Naive thymus-derived CD8-positive, alpha-beta T cell (primary cell): ENCODE measurements around the gene PEX11A. TPM values are rescaled to one million over a fixed set of nuclear protein-coding genes. Genes with fewer than 3 reads are reported as not detected.

Experiments
- ATAC-seq, 2 donors: fragments of 150-1000 bp; cut with Tn5 transposase in 1 of 2; sonication (Bioruptor Pico), chemical (Tn5 transposase) in 1 of 2; 1 replicate in 1 of 2; 2 replicates in 1 of 2; pipeline ENCODE4 v1.10.0; 2021; ENCODE audit warnings: mild to moderate bottlenecking in 2 of 2, moderate library complexity in 2 of 2
- POLR2A ChIA-PET: fragments of 350-600 bp; sonication (Branson Sonifier 250); formaldehyde crosslinking; loops from one replicate; lab custom pipeline; 2021; ENCODE audit warnings: antibody characterized with exemption; lab: Charles Lee
- DNase-seq, 10 donors: peaks; one replicate each; pipeline versions ENCODE4 v3.0.0 to v3.0.0-alpha.2; 2020 to 2022
- H3K27ac Mint-ChIP-seq, 10 donors: one replicate each; pipeline ENCODE4 v1.8.0; 2020 to 2022; ENCODE audit warnings: mild to moderate bottlenecking in 10 of 10, mixed read lengths in 10 of 10, moderate library complexity in 4 of 10, inconsistent platforms in 1 of 10
- H3K27me3 Mint-ChIP-seq, 5 donors: one replicate each; pipeline ENCODE4 v1.8.0; 2021 to 2022; ENCODE audit warnings: mixed read lengths in 5 of 5
- H3K36me3 Mint-ChIP-seq, 3 donors: one replicate each; pipeline ENCODE4 v1.8.0; 2020 to 2022; ENCODE audit warnings: mixed read lengths in 3 of 3, mild to moderate bottlenecking in 2 of 3, inconsistent platforms in 1 of 3
- H3K4me1 Mint-ChIP-seq, 4 donors: one replicate each; pipeline ENCODE4 v1.8.0; 2021 to 2022; ENCODE audit warnings: mixed read lengths in 4 of 4
- H3K4me3 Mint-ChIP-seq, 10 donors: one replicate each; pipeline ENCODE4 v1.8.0; 2020 to 2022; ENCODE audit warnings: mild to moderate bottlenecking in 10 of 10, mixed read lengths in 10 of 10, moderate library complexity in 6 of 10, inconsistent platforms in 1 of 10
- H3K9me3 Mint-ChIP-seq, 9 donors: one replicate each; pipeline ENCODE4 v1.8.0; 2020 to 2022; ENCODE audit warnings: mixed read lengths in 9 of 9, mild to moderate bottlenecking in 3 of 9, inconsistent platforms in 1 of 9, moderate library complexity in 1 of 9
- polyA plus RNA-seq, 3 donors: library from polyadenylated mRNA; unstranded; fragments of 300-500 nt; fragmentation: Illumina TruSeq; gene quantifications; one replicate each; pipeline ENCODE4 v1.2.3, GENCODE V29; 2021
- total RNA-seq, 8 experiments: library from RNA in 2 of 8; stranded (reverse) in 2 of 8; gene quantifications; one replicate each; pipeline ENCODE4 v1.2.3 and lab custom pipeline; 2021 to 2026

PEX11A gene
- total and polyA plus RNA-seq, 5 experiments from 2014 or later, result 2.3 to 3.8 (median 2.7) TPM

- POLR2A ChIA-PET, result no interaction called here
- Mint-ChIP-seq H3K27me3 (peaks cover 17 to 63% (median 33%) of the 10 kb centered on the region in 5 donors), H3K27ac (no peak overlapping the region), H3K4me3 (peak overlapping the region in 5 of 10 donors; percentile 20 to 76 (median 57)), H3K9me3 (no peaks in the 10 kb centered on the region), H3K36me3 (no peaks in the 10 kb centered on the region), H3K4me1 (peaks cover 0 to 9% (median 6%) of the 10 kb centered on the region in 4 donors)
- no peak for DNase-seq
- no peak for ATAC-seq
Measured at GRCh38 chr15:89664441-89665350, 25.9 kb downstream of the PEX11A start.

- Mint-ChIP-seq H3K27ac (no peak overlapping the region), H3K36me3 (no peaks in the 10 kb centered on the region), H3K27me3 (peaks cover 19 to 67% (median 33%) of the 10 kb centered on the region in 5 donors), H3K4me1 (peaks cover 0 to 9% (median 6%) of the 10 kb centered on the region in 4 donors), H3K9me3 (no peaks in the 10 kb centered on the region), H3K4me3 (no peak overlapping the region)
- ATAC-seq (no peak), DNase-seq (no peak)
- POLR2A ChIA-PET, result no interaction called here
Measured at GRCh38 chr15:89662893-89663626, 27.5 kb downstream of the PEX11A start.

GRCh38 chr15:89660556-89660955 lies 30.0 kb downstream of the PEX11A start:
- Mint-ChIP-seq H3K4me3 (no peak overlapping the region), H3K27ac (no peak overlapping the region), H3K9me3 (no peaks in the 10 kb centered on the region), H3K27me3 (peaks cover 26 to 56% (median 28%) of the 10 kb centered on the region in 5 donors), H3K4me1 (peaks cover 1 to 15% (median 10%) of the 10 kb centered on the region in 4 donors), H3K36me3 (no peaks in the 10 kb centered on the region)
- POLR2A ChIA-PET, result no interaction called here
- ATAC-seq (no peak), DNase-seq (no peak)

GRCh38 chr15:89659295-89659694 lies 31.3 kb downstream of the PEX11A start:
- POLR2A ChIA-PET, result no interaction called here
- ATAC-seq, result no peak
- H3K27me3 Mint-ChIP-seq, result peaks cover 24 to 60% (median 26%) of the 10 kb centered on the region in 5 donors

GRCh38 chr15:89657686-89658200 lies 32.8 kb downstream of the PEX11A start:
- H3K27ac Mint-ChIP-seq, result no peak overlapping the region

More at GRCh38 chr15:89659295-89659694, 31.3 kb downstream of the PEX11A start:
- no peaks in the 10 kb centered on the region for H3K9me3 Mint-ChIP-seq
- peaks cover 6 to 14% (median 13%) of the 10 kb centered on the region in 4 donors for H3K4me1 Mint-ChIP-seq
- DNase-seq, result no peak
- H3K27ac Mint-ChIP-seq, result no peak overlapping the region
- H3K36me3 Mint-ChIP-seq, result no peaks in the 10 kb centered on the region
- H3K4me3 Mint-ChIP-seq, result no peak overlapping the region

GRCh38 chr15:89656116-89656815 lies 34.3 kb downstream of the PEX11A start:
- ATAC-seq, result no peak
- Mint-ChIP-seq H3K4me1 (peaks cover 7 to 17% (median 15%) of the 10 kb centered on the region in 4 donors), H3K36me3 (no peaks in the 10 kb centered on the region), H3K4me3 (peak overlapping the region in 9 of 10 donors; percentile 72 to 84 (median 78)), H3K27me3 (peaks cover 23 to 71% (median 35%) of the 10 kb centered on the region in 5 donors), H3K9me3 (no peaks in the 10 kb centered on the region), H3K27ac (no peak overlapping the region)
- DNase-seq, result no peak
- POLR2A ChIA-PET, result no interaction called here

More at GRCh38 chr15:89657686-89658200, 32.8 kb downstream of the PEX11A start:
- POLR2A ChIA-PET, result no interaction called here
- no peaks in the 10 kb centered on the region for H3K36me3 Mint-ChIP-seq
- ATAC-seq (no peak), DNase-seq (no peak)
- no peak overlapping the region for H3K4me3 Mint-ChIP-seq
- H3K9me3 Mint-ChIP-seq, result no peaks in the 10 kb centered on the region
- H3K4me1 Mint-ChIP-seq, result peaks cover 7 to 17% (median 15%) of the 10 kb centered on the region in 4 donors
- H3K27me3 Mint-ChIP-seq, result peaks cover 29 to 69% (median 34%) of the 10 kb centered on the region in 5 donors

- H3K4me1 Mint-ChIP-seq, result peaks cover 7 to 17% (median 15%) of the 10 kb centered on the region in 4 donors
- peak within 1 kb of the TSS; percentile 62 to 84 (median 78) for H3K4me3 Mint-ChIP-seq
- ATAC-seq (peak; percentile 44 to 62), DNase-seq (no peak)
- H3K9me3 Mint-ChIP-seq, result no peaks in the 10 kb centered on the region
- peak within 1 kb of the TSS in 2 of 10 donors; percentile 31 to 65 for H3K27ac Mint-ChIP-seq
- POLR2A ChIA-PET, result no interaction called here
- no peaks in the 10 kb centered on the region for H3K36me3 Mint-ChIP-seq
- H3K27me3 Mint-ChIP-seq, result peaks cover 21 to 60% (median 30%) of the 10 kb centered on the region in 5 donors
Measured at GRCh38 chr15:89654847-89655805, 35.4 kb downstream of the PEX11A start, which contains the start of gene KIF7. Gene KIF7, minus strand, starts transcription at chr15:89655467. Its CDS starts 2,537 bp downstream, at chr15:89652930.

GRCh38 chr15:89654301-89654761 lies 36.2 kb downstream of the PEX11A start:
- no peaks in the 10 kb centered on the region for H3K36me3 Mint-ChIP-seq
- POLR2A ChIA-PET, result no interaction called here
- DNase-seq (no peak), ATAC-seq (no peak)
- peak overlapping the region in 2 of 10 donors; percentile 31 to 62 for H3K27ac Mint-ChIP-seq
- peak overlapping the region; percentile 35 to 84 (median 72) for H3K4me3 Mint-ChIP-seq
- no peaks in the 10 kb centered on the region for H3K9me3 Mint-ChIP-seq
- peaks cover 7 to 17% (median 15%) of the 10 kb centered on the region in 4 donors for H3K4me1 Mint-ChIP-seq
- peaks cover 18 to 52% (median 30%) of the 10 kb centered on the region in 5 donors for H3K27me3 Mint-ChIP-seq

GRCh38 chr15:89653578-89653977 lies 37.0 kb downstream of the PEX11A start:
- ATAC-seq (no peak), DNase-seq (no peak)
- Mint-ChIP-seq H3K9me3 (no peaks in the 10 kb centered on the region), H3K27me3 (peaks cover 16 to 47% (median 28%) of the 10 kb centered on the region in 5 donors), H3K4me3 (peak overlapping the region in 2 of 10 donors; percentile 45 to 50), H3K4me1 (peaks cover 7 to 17% (median 15%) of the 10 kb centered on the region in 4 donors), H3K27ac (no peak overlapping the region), H3K36me3 (no peaks in the 10 kb centered on the region)
- POLR2A ChIA-PET, result no interaction called here

GRCh38 chr15:89652666-89653065 lies 37.9 kb downstream of the PEX11A start:
- Mint-ChIP-seq H3K4me3 (no peak overlapping the region), H3K4me1 (peaks cover 7 to 17% (median 15%) of the 10 kb centered on the region in 4 donors), H3K36me3 (no peaks in the 10 kb centered on the region), H3K9me3 (no peaks in the 10 kb centered on the region), H3K27me3 (peaks cover 15 to 47% (median 28%) of the 10 kb centered on the region in 5 donors), H3K27ac (no peak overlapping the region)
- ATAC-seq, result no peak
- DNase-seq, result no peak
- POLR2A ChIA-PET, result no interaction called here

- H3K36me3 Mint-ChIP-seq, result no peaks in the 10 kb centered on the region
Measured at GRCh38 chr15:89652131-89652530, 38.4 kb downstream of the PEX11A start.

More at GRCh38 chr15:89652131-89652530, 38.4 kb downstream of the PEX11A start:
- Mint-ChIP-seq H3K4me1 (peaks cover 9 to 20% (median 16%) of the 10 kb centered on the region in 4 donors), H3K4me3 (peak overlapping the region in 1 of 10 donors; percentile 51), H3K27ac (no peak overlapping the region), H3K9me3 (no peaks in the 10 kb centered on the region), H3K27me3 (peaks cover 15 to 47% (median 29%) of the 10 kb centered on the region in 5 donors)
- DNase-seq (no peak), ATAC-seq (no peak)
- POLR2A ChIA-PET, result no interaction called here
